ENCODE results near the gene WNT8B.

DNA sequence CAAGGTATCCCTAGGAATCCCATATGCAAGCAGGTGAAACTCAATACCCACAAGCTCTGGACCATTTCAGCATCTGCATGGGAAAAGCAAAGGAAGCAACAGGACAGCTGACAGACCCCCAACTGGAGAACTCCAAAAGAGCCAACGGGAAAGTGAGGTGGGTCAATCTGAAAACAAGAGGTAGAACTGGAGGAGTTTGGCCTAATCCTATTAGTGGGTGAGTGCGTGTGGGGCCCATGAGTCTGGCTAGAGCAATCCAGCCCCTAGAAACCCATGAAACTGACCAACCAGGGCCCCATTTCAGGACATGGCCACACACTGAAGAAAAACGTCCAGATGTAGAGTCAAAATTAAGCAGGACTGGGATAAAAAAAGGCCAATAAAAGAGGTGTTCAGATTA lies 26.6 kb upstream of the WNT8B start:
- TF ChIP-seq, protein P1, sequence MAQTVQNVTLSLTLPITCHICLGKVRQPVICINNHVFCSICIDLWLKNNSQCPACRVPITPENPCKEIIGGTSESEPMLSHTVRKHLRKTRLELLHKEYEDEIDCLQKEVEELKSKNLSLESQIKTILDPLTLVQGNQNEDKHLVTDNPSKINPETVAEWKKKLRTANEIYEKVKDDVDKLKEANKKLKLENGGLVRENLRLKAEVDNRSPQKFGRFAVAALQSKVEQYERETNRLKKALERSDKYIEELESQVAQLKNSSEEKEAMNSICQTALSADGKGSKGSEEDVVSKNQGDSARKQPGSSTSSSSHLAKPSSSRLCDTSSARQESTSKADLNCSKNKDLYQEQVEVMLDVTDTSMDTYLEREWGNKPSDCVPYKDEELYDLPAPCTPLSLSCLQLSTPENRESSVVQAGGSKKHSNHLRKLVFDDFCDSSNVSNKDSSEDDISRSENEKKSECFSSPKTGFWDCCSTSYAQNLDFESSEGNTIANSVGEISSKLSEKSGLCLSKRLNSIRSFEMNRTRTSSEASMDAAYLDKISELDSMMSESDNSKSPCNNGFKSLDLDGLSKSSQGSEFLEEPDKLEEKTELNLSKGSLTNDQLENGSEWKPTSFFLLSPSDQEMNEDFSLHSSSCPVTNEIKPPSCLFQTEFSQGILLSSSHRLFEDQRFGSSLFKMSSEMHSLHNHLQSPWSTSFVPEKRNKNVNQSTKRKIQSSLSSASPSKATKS (CRISPR knock-in tag; IDR thresholded peaks at IDR 0.05): no peak
- TF ChIP-seq RFX5 (IDR thresholded peaks at IDR 0.05; ENCODE audit: low read depth, low read length): no peak
- no peak for TF ChIP-seq POU5F1 (IDR thresholded peaks at IDR 0.05; ENCODE audit: borderline replicate concordance, low read depth, low read length, partially characterized antibody)
- no peak for TF ChIP-seq HDAC2 (IDR thresholded peaks at IDR 0.05)
- TF ChIP-seq POLR2AphosphoS5 (IDR thresholded peaks at IDR 0.05; ENCODE audit: control insufficient read depth, insufficient read depth, low read depth, low read length): no peak
- TF ChIP-seq, protein P2, sequence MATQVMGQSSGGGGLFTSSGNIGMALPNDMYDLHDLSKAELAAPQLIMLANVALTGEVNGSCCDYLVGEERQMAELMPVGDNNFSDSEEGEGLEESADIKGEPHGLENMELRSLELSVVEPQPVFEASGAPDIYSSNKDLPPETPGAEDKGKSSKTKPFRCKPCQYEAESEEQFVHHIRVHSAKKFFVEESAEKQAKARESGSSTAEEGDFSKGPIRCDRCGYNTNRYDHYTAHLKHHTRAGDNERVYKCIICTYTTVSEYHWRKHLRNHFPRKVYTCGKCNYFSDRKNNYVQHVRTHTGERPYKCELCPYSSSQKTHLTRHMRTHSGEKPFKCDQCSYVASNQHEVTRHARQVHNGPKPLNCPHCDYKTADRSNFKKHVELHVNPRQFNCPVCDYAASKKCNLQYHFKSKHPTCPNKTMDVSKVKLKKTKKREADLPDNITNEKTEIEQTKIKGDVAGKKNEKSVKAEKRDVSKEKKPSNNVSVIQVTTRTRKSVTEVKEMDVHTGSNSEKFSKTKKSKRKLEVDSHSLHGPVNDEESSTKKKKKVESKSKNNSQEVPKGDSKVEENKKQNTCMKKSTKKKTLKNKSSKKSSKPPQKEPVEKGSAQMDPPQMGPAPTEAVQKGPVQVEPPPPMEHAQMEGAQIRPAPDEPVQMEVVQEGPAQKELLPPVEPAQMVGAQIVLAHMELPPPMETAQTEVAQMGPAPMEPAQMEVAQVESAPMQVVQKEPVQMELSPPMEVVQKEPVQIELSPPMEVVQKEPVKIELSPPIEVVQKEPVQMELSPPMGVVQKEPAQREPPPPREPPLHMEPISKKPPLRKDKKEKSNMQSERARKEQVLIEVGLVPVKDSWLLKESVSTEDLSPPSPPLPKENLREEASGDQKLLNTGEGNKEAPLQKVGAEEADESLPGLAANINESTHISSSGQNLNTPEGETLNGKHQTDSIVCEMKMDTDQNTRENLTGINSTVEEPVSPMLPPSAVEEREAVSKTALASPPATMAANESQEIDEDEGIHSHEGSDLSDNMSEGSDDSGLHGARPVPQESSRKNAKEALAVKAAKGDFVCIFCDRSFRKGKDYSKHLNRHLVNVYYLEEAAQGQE (IDR thresholded peaks at IDR 0.05; ENCODE audit: borderline replicate concordance): no peak
- TF ChIP-seq, protein P2 (CRISPR knock-in tag; IDR thresholded peaks at IDR 0.05; ENCODE audit: low read depth): no peak
- TF ChIP-seq TCF3 (CRISPR knock-in tag; IDR thresholded peaks at IDR 0.05): no peak
